Chondrocyte (in vitro differentiated cells): ENCODE measurements around the gene TSPAN18. TPM values are rescaled to one million over a fixed set of nuclear protein-coding genes. Genes with fewer than 3 reads are reported as not detected.

Experiments
- DNase-seq: peaks from one replicate; pipeline ENCODE4 v3.0.0; 2021; ENCODE audit warnings: mixed read lengths, low spot score
- H3K27ac Mint-ChIP-seq: one replicate; pipeline ENCODE4 v1.8.0; 2021; ENCODE audit warnings: mild to moderate bottlenecking, moderate library complexity, mixed read lengths; ENCODE audit not compliant: unreplicated experiment
- H3K27me3 Mint-ChIP-seq: 2 replicates; pipeline ENCODE4 v1.8.0; 2021; ENCODE audit warnings: low read depth, mixed read lengths
- H3K36me3 Mint-ChIP-seq: 2 replicates; pipeline ENCODE4 v1.8.0; 2021; ENCODE audit warnings: low read depth, mixed read lengths
- H3K4me1 Mint-ChIP-seq: 2 replicates; pipeline ENCODE4 v1.8.0; 2021; ENCODE audit warnings: low read depth, mild to moderate bottlenecking, mixed read lengths
- H3K4me3 Mint-ChIP-seq: one replicate; pipeline ENCODE4 v1.8.0; 2021; ENCODE audit warnings: mild to moderate bottlenecking, moderate library complexity, mixed read lengths; ENCODE audit not compliant: unreplicated experiment
- H3K9me3 Mint-ChIP-seq: 2 replicates; pipeline ENCODE4 v1.8.0; 2021; ENCODE audit warnings: low read depth, mixed read lengths
- total RNA-seq: library from RNA; stranded (reverse); gene quantifications from 3 replicates; pipeline ENCODE4 v1.2.1, GENCODE V29; 2021
- TF ChIP-seq, protein P1 (sequence below): fragments of 200-600 bp; sonication (generic); IDR thresholded peaks from 2 replicates; pipeline ENCODE4 v1.5.0; 2021; ENCODE audit warnings: antibody characterized with exemption, mild to moderate bottlenecking, moderate library complexity

The TSPAN18 gene
- total RNA-seq, 1 donor from 2014 or later: 4.0 TPM

DNA sequence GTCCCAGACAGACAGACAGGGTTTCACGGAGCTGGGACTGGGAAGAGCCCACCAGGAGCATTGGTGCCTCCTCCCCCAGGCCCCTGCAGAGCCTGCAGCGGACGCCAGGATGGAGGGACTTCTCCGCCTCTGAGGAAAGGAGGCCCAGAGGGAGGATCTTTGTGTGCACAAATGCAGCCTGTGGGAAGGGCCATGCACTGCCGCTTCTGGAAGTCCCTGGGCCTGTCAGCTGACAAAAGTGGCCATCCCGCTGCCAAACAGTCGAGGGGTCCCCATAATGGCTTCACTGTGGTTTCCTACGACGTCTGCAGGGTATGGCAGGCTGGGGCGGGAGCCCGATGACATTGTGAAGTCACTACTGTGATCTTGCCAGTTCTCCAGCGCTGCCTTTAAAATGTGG is 150.1 kb downstream of the TSPAN18 start:
- Mint-ChIP-seq H3K27ac (no peak overlapping the region), H3K9me3 (no peaks in the 10 kb centered on the region), H3K4me1 (no peaks in the 10 kb centered on the region), H3K4me3 (no peak overlapping the region), H3K27me3 (peaks cover 4% of the 10 kb centered on the region), H3K36me3 (no peaks in the 10 kb centered on the region)
- no peak for DNase-seq
- TF ChIP-seq, protein P1, sequence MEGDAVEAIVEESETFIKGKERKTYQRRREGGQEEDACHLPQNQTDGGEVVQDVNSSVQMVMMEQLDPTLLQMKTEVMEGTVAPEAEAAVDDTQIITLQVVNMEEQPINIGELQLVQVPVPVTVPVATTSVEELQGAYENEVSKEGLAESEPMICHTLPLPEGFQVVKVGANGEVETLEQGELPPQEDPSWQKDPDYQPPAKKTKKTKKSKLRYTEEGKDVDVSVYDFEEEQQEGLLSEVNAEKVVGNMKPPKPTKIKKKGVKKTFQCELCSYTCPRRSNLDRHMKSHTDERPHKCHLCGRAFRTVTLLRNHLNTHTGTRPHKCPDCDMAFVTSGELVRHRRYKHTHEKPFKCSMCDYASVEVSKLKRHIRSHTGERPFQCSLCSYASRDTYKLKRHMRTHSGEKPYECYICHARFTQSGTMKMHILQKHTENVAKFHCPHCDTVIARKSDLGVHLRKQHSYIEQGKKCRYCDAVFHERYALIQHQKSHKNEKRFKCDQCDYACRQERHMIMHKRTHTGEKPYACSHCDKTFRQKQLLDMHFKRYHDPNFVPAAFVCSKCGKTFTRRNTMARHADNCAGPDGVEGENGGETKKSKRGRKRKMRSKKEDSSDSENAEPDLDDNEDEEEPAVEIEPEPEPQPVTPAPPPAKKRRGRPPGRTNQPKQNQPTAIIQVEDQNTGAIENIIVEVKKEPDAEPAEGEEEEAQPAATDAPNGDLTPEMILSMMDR: no peak

DNA sequence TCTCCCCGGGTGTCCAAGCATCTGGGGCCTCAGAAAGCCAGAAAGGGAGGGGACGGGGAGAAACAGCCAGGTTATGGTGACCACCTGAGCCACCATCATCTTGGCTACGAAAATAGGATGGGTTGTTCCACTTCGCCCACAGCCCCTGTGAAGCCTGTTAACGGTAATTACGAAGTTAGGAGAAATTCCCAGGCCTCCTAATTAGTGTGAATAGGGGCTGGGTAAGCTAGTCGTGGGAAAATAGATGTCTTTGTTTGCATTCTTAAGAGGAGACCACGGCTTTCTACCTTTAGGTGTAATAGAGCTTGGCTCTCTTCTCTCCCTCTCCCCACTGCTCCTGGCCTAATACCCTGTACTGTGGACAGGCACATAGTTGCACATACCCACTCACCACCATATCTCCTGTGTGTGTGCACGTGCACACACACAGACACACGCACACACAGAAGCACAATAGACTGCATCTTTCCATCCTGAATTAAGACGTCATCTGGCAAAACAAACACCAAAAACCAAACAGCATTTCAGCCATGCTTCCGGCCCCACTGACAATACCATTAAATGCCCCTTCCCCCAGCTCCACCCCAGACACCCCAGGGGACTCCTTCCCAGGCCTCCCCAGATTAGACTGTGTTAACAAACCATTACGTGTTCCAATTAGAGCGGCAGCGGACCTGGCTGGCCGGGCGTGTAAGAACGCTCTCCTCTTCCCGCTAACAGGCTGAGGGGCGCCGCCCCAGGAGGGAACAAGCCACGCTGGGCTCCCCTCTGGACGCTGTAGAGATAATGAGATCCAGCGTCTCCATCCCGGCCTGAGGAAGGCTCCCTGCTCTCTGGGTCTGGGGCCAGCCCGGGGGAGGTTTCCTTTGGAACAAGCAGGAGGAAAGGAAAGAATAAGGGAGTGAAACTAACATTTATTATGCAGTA is 151.1 kb downstream of the TSPAN18 start:
- H3K36me3 Mint-ChIP-seq: no peaks in the 10 kb centered on the region
- DNase-seq: no peak
- no peaks in the 10 kb centered on the region for H3K4me1 Mint-ChIP-seq
- no peaks in the 10 kb centered on the region for H3K9me3 Mint-ChIP-seq
- TF ChIP-seq, protein P1: no peak
- peaks cover 9% of the 10 kb centered on the region for H3K27me3 Mint-ChIP-seq
- H3K27ac Mint-ChIP-seq: no peak overlapping the region
- no peak overlapping the region for H3K4me3 Mint-ChIP-seq

DNA sequence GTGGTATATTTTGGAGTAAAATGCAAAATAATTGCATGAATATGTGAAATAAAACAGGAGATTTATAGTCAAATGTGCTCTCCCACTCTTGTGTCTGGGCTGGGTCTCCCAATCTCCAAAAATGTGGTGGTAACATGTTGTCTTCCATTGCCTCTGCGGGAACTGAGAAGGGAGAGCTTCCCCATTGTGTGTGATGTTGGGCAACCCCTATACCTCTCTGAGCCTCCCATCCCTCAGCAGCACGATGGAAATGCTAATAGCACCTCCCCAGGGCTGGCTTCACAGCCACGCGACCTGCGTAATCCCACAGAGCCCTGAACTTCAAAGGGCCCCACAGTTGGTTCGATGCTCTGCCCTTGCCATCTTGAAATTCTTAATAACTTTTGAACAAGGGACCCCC is 151.9 kb downstream of the TSPAN18 start:
- Mint-ChIP-seq H3K9me3 (no peaks in the 10 kb centered on the region), H3K4me3 (no peak overlapping the region)
- TF ChIP-seq, protein P1: no peak

DNA sequence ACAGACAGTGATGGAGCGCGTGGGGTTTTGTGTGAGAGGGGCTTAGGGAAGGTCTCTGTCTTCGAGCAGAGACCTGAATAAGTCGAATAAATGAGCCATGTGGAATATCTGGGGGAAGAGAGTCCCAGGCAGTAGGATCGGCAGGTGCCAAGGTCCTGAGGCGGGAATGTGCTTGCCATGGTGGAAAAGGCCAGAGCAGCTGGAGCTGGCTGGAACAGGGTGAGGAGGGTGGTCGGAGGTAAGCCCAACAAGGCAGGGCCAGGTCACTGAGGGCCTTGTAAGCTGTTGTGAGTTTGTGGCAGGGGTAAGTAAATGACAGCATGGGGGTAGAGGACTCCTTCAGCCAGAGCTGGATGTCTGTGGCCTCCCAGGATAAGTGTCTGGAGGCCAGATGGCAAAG is 152.7 kb downstream of the TSPAN18 start:
- H3K4me3 Mint-ChIP-seq: no peak overlapping the region
- DNase-seq: no peak
- TF ChIP-seq, protein P1: no peak
- no peak overlapping the region for H3K27ac Mint-ChIP-seq
- H3K36me3 Mint-ChIP-seq: no peaks in the 10 kb centered on the region
- H3K4me1 Mint-ChIP-seq: no peaks in the 10 kb centered on the region
- peaks cover 15% of the 10 kb centered on the region for H3K27me3 Mint-ChIP-seq
- H3K9me3 Mint-ChIP-seq: no peaks in the 10 kb centered on the region

More for the DNA sequence above, 151.9 kb downstream of the TSPAN18 start:
- Mint-ChIP-seq H3K36me3 (no peaks in the 10 kb centered on the region), H3K27me3 (peaks cover 16% of the 10 kb centered on the region), H3K27ac (no peak overlapping the region), H3K4me1 (no peaks in the 10 kb centered on the region)
- DNase-seq: no peak

DNA sequence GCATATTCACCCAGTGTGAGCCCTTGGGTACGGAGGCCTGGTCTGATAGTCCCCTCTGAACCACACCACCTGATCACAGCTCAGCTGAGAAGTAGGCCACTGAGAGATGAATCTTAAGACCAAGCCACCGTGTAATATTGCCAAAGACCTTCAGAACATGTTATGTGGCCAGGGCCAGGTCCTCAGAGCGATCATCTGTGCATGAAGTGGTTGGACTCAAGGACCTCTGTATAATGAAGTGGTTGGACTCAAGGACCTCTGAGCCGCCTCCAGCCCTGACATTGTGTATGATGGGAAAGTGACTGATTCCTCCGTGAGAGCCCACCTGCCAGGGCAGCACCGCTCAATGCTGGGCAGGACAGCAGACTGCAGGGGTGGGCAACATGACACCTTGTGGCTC is 153.7 kb downstream of the TSPAN18 start:
- Mint-ChIP-seq H3K36me3 (no peaks in the 10 kb centered on the region), H3K4me3 (no peak overlapping the region), H3K4me1 (no peaks in the 10 kb centered on the region), H3K27me3 (peaks cover 15% of the 10 kb centered on the region), H3K9me3 (no peaks in the 10 kb centered on the region), H3K27ac (no peak overlapping the region)
- TF ChIP-seq, protein P1: no peak
- no peak for DNase-seq
